Daoy (cell line): ENCODE results near the gene UFSP1. TPM values are rescaled to one million over a fixed set of nuclear protein-coding genes. Genes with fewer than 3 reads are reported as not detected.

ENCODE experiments used
- DNase-seq: peaks from one replicate; pipeline ENCODE4 v3.0.0-alpha.2; 2015; ENCODE audit warnings: low read depth
- total RNA-seq: library from RNA; depleted of rRNA; stranded (reverse); fragments of >200 nt; shearing (Covaris generic); gene quantifications from 2 replicates; pipeline ENCODE4 v1.2.3, GENCODE V29; 2014

The UFSP1 gene
- total RNA-seq, 1 experiment from 2014 or later = 6.1 TPM

DNA sequence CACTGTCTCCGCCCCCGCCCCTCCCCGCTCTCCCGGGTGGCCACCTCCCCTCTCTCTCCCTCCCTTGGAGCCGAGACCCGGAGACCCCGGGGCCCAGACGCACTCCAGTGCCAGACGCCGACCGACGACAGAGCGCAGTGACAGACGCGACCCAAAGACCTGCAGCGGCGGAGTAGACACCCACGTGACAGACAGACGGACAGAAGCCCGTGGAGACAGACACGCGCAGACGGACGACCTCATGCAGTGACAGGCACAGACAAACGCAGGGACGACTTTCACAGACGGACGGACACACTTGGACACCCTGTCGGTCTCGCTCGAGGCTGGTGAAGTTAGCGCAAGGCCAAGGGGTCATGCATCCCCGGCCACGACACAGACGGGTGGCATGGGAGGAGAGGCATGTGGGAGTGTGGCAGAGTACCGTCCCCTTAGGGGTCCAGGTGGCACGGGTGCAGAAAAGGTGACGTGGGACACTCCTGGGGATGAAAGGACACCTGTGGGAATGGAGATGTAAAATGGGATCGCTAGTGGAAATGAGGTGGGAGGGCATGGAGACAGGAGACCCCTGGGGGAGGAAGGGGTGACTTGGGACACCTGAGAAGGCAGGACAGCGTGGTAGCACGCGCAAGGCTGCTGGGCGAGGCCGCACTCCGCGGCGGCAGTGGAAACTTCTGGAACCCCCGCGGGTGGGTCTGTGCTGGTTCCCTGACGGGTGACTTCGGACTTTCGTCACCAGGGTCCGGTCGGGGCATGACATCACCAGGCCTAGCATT is 6.6 kb upstream of the UFSP1 start:
- peak; percentile 63 for DNase-seq

- no peak for DNase-seq
Measured at GRCh38 chr7:100895701-100895955, 6.1 kb upstream of the UFSP1 start, which contains the start of gene ACHE. ACHE (minus strand) TSS chr7:100895888; CDS start chr7:100894232, 1,656 bp downstream.

- DNase-seq = peak; percentile 72
Measured at GRCh38 chr7:100894860-100895700, 5.6 kb upstream of the UFSP1 start.

DNA sequence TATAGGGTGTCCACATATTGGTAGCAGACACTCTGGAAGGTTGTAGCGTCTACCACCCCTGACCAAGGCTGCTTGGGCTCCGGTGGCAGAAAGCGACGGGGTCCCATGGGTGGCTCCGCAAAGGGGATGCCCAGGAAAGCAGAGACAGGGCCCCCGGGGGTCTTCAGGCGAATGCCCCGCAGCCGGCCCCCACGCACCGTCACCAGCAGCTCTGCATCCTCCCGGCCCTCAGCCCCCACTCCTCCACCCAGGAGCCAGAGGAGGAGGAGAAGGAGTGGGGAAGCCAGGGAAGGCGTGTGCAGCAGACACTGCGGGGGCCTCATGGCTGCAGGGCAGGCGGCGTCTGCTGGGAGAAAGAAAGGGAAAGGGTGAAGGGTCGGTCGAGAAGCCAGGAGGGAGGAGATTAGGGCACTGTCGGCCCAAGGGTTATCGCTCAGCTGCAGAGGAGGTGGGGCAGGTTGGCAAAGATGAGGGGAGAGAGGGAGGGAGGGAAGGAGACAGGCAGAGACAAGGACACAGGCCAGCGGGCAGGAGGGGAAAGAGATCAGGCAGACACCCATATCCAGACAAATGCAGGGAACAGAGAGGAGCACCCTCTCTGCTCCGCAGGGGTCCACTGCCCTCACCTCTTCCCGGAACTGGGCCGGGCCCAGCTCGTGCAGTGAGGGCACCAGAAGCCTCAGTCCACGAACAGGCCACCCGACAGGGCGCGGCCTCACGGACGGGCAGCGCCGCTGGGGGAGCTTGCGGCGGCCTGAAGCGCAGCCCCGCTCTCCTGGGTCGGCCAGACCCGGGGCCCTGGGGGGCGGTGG is 4.6 kb upstream of the UFSP1 start:
- no peak for DNase-seq

GRCh38 chr7:100893318-100893895 is 3.9 kb upstream of the UFSP1 start:
- no peak for DNase-seq

DNA sequence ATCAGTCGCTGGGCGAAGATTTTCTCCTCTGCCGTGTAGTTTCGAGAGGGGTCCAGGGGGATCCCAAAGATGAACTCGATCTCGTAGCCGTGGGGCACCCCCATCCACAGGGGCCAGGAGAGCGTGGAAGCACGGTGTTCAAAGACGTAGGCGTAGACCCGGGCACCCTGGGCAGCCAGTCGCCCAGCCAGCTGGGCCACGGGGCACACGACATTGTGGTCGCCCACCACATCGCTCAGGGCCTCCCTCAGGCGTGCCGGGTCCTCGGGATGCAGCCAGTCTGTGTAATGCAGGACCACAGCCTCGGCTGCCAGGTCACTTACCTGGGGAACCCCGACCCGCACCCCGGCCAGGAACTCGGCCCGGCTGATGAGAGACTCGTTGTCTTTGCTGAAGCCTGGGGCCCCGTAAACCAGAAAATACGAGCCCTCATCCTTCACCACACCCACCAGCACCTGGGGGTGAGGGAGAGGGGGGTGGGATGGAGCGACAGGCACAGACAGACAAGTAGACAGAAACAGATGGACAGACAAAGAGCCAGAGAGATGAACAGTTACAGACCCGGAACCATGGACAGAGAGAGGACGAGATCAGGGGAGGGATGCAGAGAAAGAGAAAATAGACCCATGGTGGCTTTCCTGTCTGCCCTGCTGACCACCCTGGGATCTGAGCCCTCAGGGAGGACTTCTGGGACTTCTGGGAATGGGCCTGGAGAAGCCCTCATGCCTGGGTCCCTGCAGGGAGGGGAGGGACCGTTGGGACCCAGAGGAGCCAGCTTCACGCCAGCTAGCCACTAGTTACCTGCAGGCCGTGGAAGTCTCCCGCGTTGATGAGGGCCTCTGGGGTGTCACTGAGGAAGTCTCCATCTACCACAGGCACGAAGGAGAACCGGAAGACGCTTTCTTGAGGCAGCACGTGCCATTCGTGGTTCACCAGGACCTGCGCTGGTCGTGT is 3.1 kb upstream of the UFSP1 start:
- no peak for DNase-seq

GRCh38 chr7:100891568-100892247 is 2.2 kb upstream of the UFSP1 start:
- peak; percentile 67 for DNase-seq

- no peak for DNase-seq
Measured at GRCh38 chr7:100890653-100891567, 1.4 kb upstream of the UFSP1 start.

- no peak for DNase-seq
Measured at GRCh38 chr7:100888291-100888987, 1.1 kb downstream of the UFSP1 start.

- no peak for DNase-seq
Measured at GRCh38 chr7:100887516-100888290, 1.8 kb downstream of the UFSP1 start.

DNA sequence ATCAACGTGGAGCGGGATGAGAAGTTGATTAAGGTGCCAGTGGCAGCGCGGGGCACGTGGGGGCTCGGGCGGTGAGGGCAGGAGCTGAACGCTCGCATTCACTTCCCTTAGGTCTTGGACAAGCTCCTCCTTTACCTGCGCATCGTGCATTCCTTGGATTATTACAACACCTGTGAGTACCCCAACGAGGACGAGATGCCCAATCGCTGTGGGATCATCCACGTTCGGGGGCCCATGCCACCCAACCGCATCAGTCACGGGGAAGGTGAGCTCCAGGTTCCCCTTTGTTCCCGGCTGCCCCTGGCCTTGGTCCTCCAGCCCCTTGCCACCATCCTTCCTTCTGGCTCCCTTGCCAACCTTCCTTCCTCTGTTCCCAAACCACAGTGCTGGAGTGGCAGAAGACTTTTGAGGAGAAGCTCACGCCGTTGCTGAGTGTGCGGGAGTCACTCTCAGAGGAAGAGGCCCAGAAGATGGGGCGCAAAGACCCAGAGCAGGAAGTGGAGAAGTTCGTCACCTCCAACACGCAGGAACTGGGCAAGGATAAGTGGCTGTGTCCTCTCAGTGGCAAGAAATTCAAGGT is 2.5 kb downstream of the UFSP1 start:
- no peak for DNase-seq

DNA sequence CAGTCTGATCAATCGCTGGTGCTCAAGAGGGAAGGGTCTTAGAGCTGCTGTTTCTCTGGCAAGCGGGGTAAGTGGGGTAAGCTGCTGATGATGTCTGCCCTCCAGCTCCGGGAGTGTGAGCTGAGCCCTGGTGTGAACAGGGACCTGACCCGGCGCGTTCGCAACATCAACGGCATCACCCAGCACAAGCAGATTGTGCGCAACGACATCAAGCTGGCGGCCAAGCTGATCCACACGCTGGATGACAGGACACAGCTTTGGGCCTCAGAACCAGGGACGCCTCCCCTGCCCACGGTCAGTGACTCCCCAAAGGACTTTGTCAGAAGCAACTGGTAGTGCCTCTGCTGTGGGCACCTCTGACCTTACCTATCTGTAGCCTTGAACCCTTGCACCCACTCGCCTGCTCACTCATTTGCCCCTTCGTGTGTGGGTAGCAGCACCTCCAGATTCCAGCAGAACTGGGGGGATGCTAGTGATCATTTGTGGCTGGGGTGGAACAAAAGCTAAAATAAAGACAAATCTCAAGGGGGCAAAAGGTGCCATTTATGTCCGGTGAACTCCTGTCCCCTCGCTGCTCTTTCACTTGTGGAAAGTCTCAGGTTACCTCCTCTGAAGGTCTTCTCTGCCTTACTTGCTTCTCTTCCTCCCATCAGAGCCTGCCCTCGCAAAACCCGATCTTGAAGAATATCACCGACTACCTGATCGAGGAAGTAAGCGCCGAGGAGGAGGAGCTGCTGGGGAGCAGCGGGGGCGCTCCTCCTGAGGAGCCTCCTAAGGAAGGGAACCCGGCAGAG is 3.2 kb downstream of the UFSP1 start:
- no peak for DNase-seq

DNA sequence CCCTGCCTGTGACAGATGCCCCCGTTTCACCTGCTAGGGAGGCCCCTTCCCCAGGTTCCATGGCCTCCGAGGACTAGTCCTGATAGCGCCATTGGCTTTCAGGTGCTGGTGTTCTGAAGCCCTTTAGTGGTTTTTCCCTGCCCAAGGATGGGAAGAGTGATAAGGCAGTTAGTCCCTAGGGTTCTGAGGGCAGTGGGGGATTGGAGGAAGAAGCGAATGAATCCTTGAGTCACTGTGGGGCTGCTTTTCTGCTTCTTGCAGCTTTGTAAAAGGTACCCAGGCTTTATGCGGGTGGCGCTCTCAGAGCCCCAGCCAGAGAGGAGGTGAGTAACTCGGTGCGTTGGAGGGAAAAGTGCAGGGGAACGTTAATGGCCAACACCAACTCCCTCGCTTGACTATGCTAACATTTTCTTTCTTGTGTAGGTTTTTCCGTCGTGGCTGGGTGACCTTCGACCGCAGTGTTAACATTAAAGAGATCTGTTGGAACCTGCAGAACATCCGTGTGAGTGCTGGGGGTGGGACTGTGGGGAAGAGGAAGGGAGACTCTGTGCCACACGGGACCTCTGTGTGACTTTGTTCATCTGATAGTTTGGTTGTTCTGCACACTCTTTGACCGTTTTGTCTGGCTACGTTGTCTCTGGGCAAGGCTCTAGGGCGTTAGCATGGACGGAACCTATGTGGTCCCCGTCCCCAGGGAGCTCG is 3.9 kb downstream of the UFSP1 start:
- no peak for DNase-seq

- DNase-seq = no peak
Measured at GRCh38 chr7:100884736-100885439, 4.6 kb downstream of the UFSP1 start.
